ENCODE measurements around the gene PLCB1. TPM values are rescaled to one million over a fixed set of nuclear protein-coding genes. Genes with fewer than 3 reads are reported as not detected.

The PLCB1 gene
- total RNA-seq, 1 experiment from 2014 or later = not detected

GRCh38 chr20:8583566-8584043, 451.5 kb downstream of the PLCB1 start:
- Histone ChIP-seq H3K36me3 (ENCODE audit: low read depth) (no peaks in the 10 kb centered on the region), H3K9me2 (ENCODE audit: insufficient read depth) (no peaks in the 10 kb centered on the region), H4K20me1 (ENCODE audit: insufficient read depth) (no peaks in the 10 kb centered on the region), H3K4me2 (no peak overlapping the region), H3K79me2 (ENCODE audit: low read depth) (no peaks in the 10 kb centered on the region), H3F3A (ENCODE audit: insufficient read depth, low read depth) (no peaks in the 10 kb centered on the region), H3K27me3 (ENCODE audit: insufficient read depth, low read depth) (no peaks in the 10 kb centered on the region), H3K4me1 (replicated peaks; ENCODE audit: insufficient read depth) (no peaks in the 10 kb centered on the region), H2AFZ (no peak overlapping the region), H3K4me3 (no peak overlapping the region), H3K9me3 (ENCODE audit: insufficient read depth, low read depth) (no peaks in the 10 kb centered on the region), H3K27ac (no peak overlapping the region)
- intact Hi-C loops (cut with micrococcal nuclease; ENCODE audit: unreplicated experiment) = no loop called here
- no TSS peak for BruUV-seq (replicated peaks)
- DNase-seq = no peak
- TF ChIP-seq CTCF (conservative IDR thresholded peaks at IDR 0.05) (no peak), EZH2 (IDR thresholded peaks at IDR 0.05; ENCODE audit: low read depth) (no peak)
- POLR2A ChIA-PET (ENCODE audit: unreplicated experiment) = no interaction called here
- CTCF ChIA-PET = no interaction called here

GRCh38 chr20:8587251-8587650, 455.2 kb downstream of the PLCB1 start:
- no peak overlapping the region for H3K4me2 ChIP-seq
- no peak overlapping the region for H3K4me3 ChIP-seq
- no peak overlapping the region for H3K27ac ChIP-seq
- no TSS peak for BruUV-seq (replicated peaks)
- no peaks in the 10 kb centered on the region for H4K20me1 ChIP-seq (ENCODE audit: insufficient read depth)
- ChIA-PET POLR2A (ENCODE audit: unreplicated experiment) (no interaction called here), CTCF (no interaction called here)
- H3K27me3 ChIP-seq (ENCODE audit: insufficient read depth, low read depth) = no peaks in the 10 kb centered on the region
- TF ChIP-seq CTCF (conservative IDR thresholded peaks at IDR 0.05) (no peak), EZH2 (IDR thresholded peaks at IDR 0.05; ENCODE audit: low read depth) (no peak)
- H3F3A ChIP-seq (ENCODE audit: insufficient read depth, low read depth) = no peaks in the 10 kb centered on the region
- no peaks in the 10 kb centered on the region for H3K4me1 ChIP-seq (replicated peaks; ENCODE audit: insufficient read depth)
- no peaks in the 10 kb centered on the region for H3K9me3 ChIP-seq (ENCODE audit: insufficient read depth, low read depth)
- DNase-seq = no peak
- intact Hi-C loops (cut with micrococcal nuclease; ENCODE audit: unreplicated experiment) = no loop called here
- no peaks in the 10 kb centered on the region for H3K79me2 ChIP-seq (ENCODE audit: low read depth)
- H3K9me2 ChIP-seq (ENCODE audit: insufficient read depth) = no peaks in the 10 kb centered on the region
- H3K36me3 ChIP-seq (ENCODE audit: low read depth) = no peaks in the 10 kb centered on the region
- H2AFZ ChIP-seq = no peak overlapping the region

GRCh38 chr20:8587810-8588209, 455.7 kb downstream of the PLCB1 start:
- Histone ChIP-seq H3K79me2 (ENCODE audit: low read depth) (no peaks in the 10 kb centered on the region), H4K20me1 (ENCODE audit: insufficient read depth) (no peaks in the 10 kb centered on the region), H3K9me2 (ENCODE audit: insufficient read depth) (no peaks in the 10 kb centered on the region), H3K9me3 (ENCODE audit: insufficient read depth, low read depth) (no peaks in the 10 kb centered on the region), H3K4me2 (no peak overlapping the region), H3K36me3 (ENCODE audit: low read depth) (no peaks in the 10 kb centered on the region), H3K4me1 (replicated peaks; ENCODE audit: insufficient read depth) (no peaks in the 10 kb centered on the region), H3K27me3 (ENCODE audit: insufficient read depth, low read depth) (no peaks in the 10 kb centered on the region), H3K4me3 (no peak overlapping the region), H2AFZ (no peak overlapping the region), H3F3A (ENCODE audit: insufficient read depth, low read depth) (no peaks in the 10 kb centered on the region), H3K27ac (no peak overlapping the region)
- no peak for TF ChIP-seq CTCF (conservative IDR thresholded peaks at IDR 0.05)
- TF ChIP-seq EZH2 (IDR thresholded peaks at IDR 0.05; ENCODE audit: low read depth) = no peak
- no peak for DNase-seq
- intact Hi-C loops (cut with micrococcal nuclease; ENCODE audit: unreplicated experiment) = no loop called here
- no TSS peak for BruUV-seq (replicated peaks)
- ChIA-PET CTCF (no interaction called here), POLR2A (ENCODE audit: unreplicated experiment) (no interaction called here)

All from PC-9 (cell line).